Chondrocyte (in vitro differentiated cells): ENCODE measurements around the gene MAP4K1. TPM values are rescaled to one million over a fixed set of nuclear protein-coding genes. Genes with fewer than 3 reads are reported as not detected.
"Not testable (repeated sequence)": the region's sequence is repeated elsewhere in the genome, so short reads cannot be mapped to it uniquely, and the experiment has no call there.

Experiments used
- DNase-seq: peaks from one replicate; pipeline ENCODE4 v3.0.0; 2021; ENCODE audit warnings: mixed read lengths, low spot score
- H3K27ac Mint-ChIP-seq: one replicate; pipeline ENCODE4 v1.8.0; 2021; ENCODE audit warnings: mild to moderate bottlenecking, moderate library complexity, mixed read lengths; ENCODE audit not compliant: unreplicated experiment
- H3K27me3 Mint-ChIP-seq: 2 replicates; pipeline ENCODE4 v1.8.0; 2021; ENCODE audit warnings: low read depth, mixed read lengths
- H3K36me3 Mint-ChIP-seq: 2 replicates; pipeline ENCODE4 v1.8.0; 2021; ENCODE audit warnings: low read depth, mixed read lengths
- H3K4me1 Mint-ChIP-seq: 2 replicates; pipeline ENCODE4 v1.8.0; 2021; ENCODE audit warnings: low read depth, mild to moderate bottlenecking, mixed read lengths
- H3K4me3 Mint-ChIP-seq: one replicate; pipeline ENCODE4 v1.8.0; 2021; ENCODE audit warnings: mild to moderate bottlenecking, moderate library complexity, mixed read lengths; ENCODE audit not compliant: unreplicated experiment
- H3K9me3 Mint-ChIP-seq: 2 replicates; pipeline ENCODE4 v1.8.0; 2021; ENCODE audit warnings: low read depth, mixed read lengths
- CTCF ChIP-seq: fragments of 200-600 bp; sonication (generic); IDR thresholded peaks from 2 replicates; pipeline ENCODE4 v1.5.0; 2021; ENCODE audit warnings: antibody characterized with exemption, mild to moderate bottlenecking, moderate library complexity
- total RNA-seq: library from RNA; stranded (reverse); gene quantifications from 3 replicates; pipeline ENCODE4 v1.2.1, GENCODE V29; 2021

The MAP4K1 gene
- total RNA-seq, 1 donor from 2014 or later, result 1.4 TPM

- Mint-ChIP-seq H3K4me3 (no peak overlapping the region), H3K9me3 (no peaks in the 10 kb centered on the region), H3K27ac (no peak overlapping the region), H3K4me1 (no peaks in the 10 kb centered on the region), H3K36me3 (no peaks in the 10 kb centered on the region), H3K27me3 (peaks cover 19% of the 10 kb centered on the region)
- TF ChIP-seq CTCF, result no peak
- peak; percentile 76 for DNase-seq
Observed at GRCh38 chr19:38561658-38562057, 56.1 kb downstream of the MAP4K1 start.

- no peak overlapping the region for H3K27ac Mint-ChIP-seq
- TF ChIP-seq CTCF, result no peak
- no peaks in the 10 kb centered on the region for H3K36me3 Mint-ChIP-seq
- no peak overlapping the region for H3K4me3 Mint-ChIP-seq
- peak; percentile 89 for DNase-seq
- no peaks in the 10 kb centered on the region for H3K4me1 Mint-ChIP-seq
- no peaks in the 10 kb centered on the region for H3K9me3 Mint-ChIP-seq
- H3K27me3 Mint-ChIP-seq, result peaks cover 20% of the 10 kb centered on the region
Observed at GRCh38 chr19:38561053-38561606, 56.6 kb downstream of the MAP4K1 start.

GRCh38 chr19:38559428-38560401 is 58.0 kb downstream of the MAP4K1 start:
- peak; percentile 5 for DNase-seq
- no peak overlapping the region for H3K27ac Mint-ChIP-seq

GRCh38 chr19:38558933-38559332 is 58.8 kb downstream of the MAP4K1 start:
- not testable (repeated sequence) for H3K9me3 Mint-ChIP-seq, H3K4me3 Mint-ChIP-seq, H3K4me1 Mint-ChIP-seq, H3K36me3 Mint-ChIP-seq, H3K27ac Mint-ChIP-seq
- H3K27me3 Mint-ChIP-seq, result peaks cover 27% of the 10 kb centered on the region
- peak; percentile 3 for DNase-seq

More at GRCh38 chr19:38559428-38560401, 58.0 kb downstream of the MAP4K1 start:
- H3K36me3 Mint-ChIP-seq, result no peaks in the 10 kb centered on the region
- H3K4me1 Mint-ChIP-seq, result no peaks in the 10 kb centered on the region
- H3K9me3 Mint-ChIP-seq, result no peaks in the 10 kb centered on the region
- peaks cover 27% of the 10 kb centered on the region for H3K27me3 Mint-ChIP-seq
- H3K4me3 Mint-ChIP-seq, result no peak overlapping the region
- no peak for TF ChIP-seq CTCF

GRCh38 chr19:38557205-38557799 is 60.5 kb downstream of the MAP4K1 start:
- DNase-seq, result peak; percentile 34
- no peaks in the 10 kb centered on the region for H3K36me3 Mint-ChIP-seq
- TF ChIP-seq CTCF, result no peak
- no peak overlapping the region for H3K4me3 Mint-ChIP-seq
- no peaks in the 10 kb centered on the region for H3K4me1 Mint-ChIP-seq
- H3K27me3 Mint-ChIP-seq, result peaks cover 24% of the 10 kb centered on the region
- no peaks in the 10 kb centered on the region for H3K9me3 Mint-ChIP-seq
- no peak overlapping the region for H3K27ac Mint-ChIP-seq
